DND-41 (cell line): ENCODE measurements around the gene ABCA8.

ENCODE experiments used
- ATAC-seq: fragments of 200-7000 bp; cut with Tn5 transposase; 3 replicates; pipeline ENCODE4 v1.9.1; 2021; ENCODE audit warnings: low read depth; ENCODE audit not compliant: insufficient read depth
- DNase-seq: peaks from one replicate; pipeline ENCODE4 v3.0.0-alpha.2; 2020
- H2AFZ ChIP-seq: 2 replicates; pipeline ENCODE4 v1.6.0; 2012; ENCODE audit warnings: low read depth, low read length
- H3K27ac ChIP-seq: 2 replicates; pipeline ENCODE4 v1.5.1; 2012; ENCODE audit warnings: low read length, inconsistent platforms
- H3K27me3 ChIP-seq: fragments of 200-600 bp; sonication (generic); 2 replicates; pipeline ENCODE4 v1.6.0; 2012; ENCODE audit warnings: low read length, mild to moderate bottlenecking, inconsistent platforms; ENCODE audit not compliant: insufficient read depth, poor library complexity
- H3K36me3 ChIP-seq: 2 replicates; pipeline ENCODE4 v1.5.1; 2012; ENCODE audit warnings: low read length, inconsistent platforms; ENCODE audit not compliant: insufficient read depth
- H3K4me1 ChIP-seq: 2 replicates; pipeline ENCODE4 v1.5.1; 2012; ENCODE audit warnings: mild to moderate bottlenecking, low read length; ENCODE audit not compliant: insufficient read depth
- H3K4me2 ChIP-seq: 2 replicates; pipeline ENCODE4 v1.6.0; 2012; ENCODE audit warnings: mild to moderate bottlenecking, moderate library complexity, low read length, inconsistent platforms; ENCODE audit not compliant: insufficient read depth
- H3K4me3 ChIP-seq, 2 experiments: fragments of 200-600 bp in 1 of 2; shearing (Covaris generic) in 1 of 2; 2 replicates each; pipeline ENCODE4 v1.5.1; 2012 to 2016; ENCODE audit warnings: inconsistent platforms in 2 of 2, low read length in 2 of 2, mild to moderate bottlenecking in 2 of 2, low read depth in 1 of 2, moderate library complexity in 1 of 2
- H3K79me2 ChIP-seq: 2 replicates; pipeline ENCODE4 v1.6.0; 2012; ENCODE audit warnings: low read length, inconsistent platforms; ENCODE audit not compliant: insufficient read depth
- H3K9ac ChIP-seq: 2 replicates; pipeline ENCODE4 v1.6.0; 2012; ENCODE audit warnings: low read depth, mild to moderate bottlenecking, inconsistent platforms, low read length, moderate library complexity
- H3K9me3 ChIP-seq: 2 replicates; pipeline ENCODE4 v1.5.1; 2012; ENCODE audit warnings: low read length, moderate library complexity, mild to moderate bottlenecking, inconsistent platforms; ENCODE audit not compliant: insufficient read depth, severe bottlenecking
- H4K20me1 ChIP-seq: 2 replicates; pipeline ENCODE4 v1.6.0; 2012; ENCODE audit warnings: low read length; ENCODE audit not compliant: insufficient read depth
- CTCF ChIP-seq: IDR thresholded peaks from 2 replicates; pipeline ENCODE4 v1.5.1; 2012; ENCODE audit warnings: borderline replicate concordance, low read length, moderate library complexity, mild to moderate bottlenecking; ENCODE audit not compliant: poor library complexity, severe bottlenecking; ENCODE audit errors: extremely low read depth
- EZH2 ChIP-seq: IDR thresholded peaks from 3 replicates; pipeline ENCODE4 v1.6.1; 2012; ENCODE audit warnings: borderline replicate concordance, low read depth, mild to moderate bottlenecking, moderate library complexity, low read length, inconsistent platforms; ENCODE audit not compliant: severe bottlenecking

Gene ABCA8

GRCh38 chr17:68821860-68822696 lies 133.1 kb downstream of the ABCA8 start:
- TF ChIP-seq EZH2 (no peak), CTCF (no peak)
- H3K27ac ChIP-seq, result no peak overlapping the region
- H3K9ac ChIP-seq, result no peak overlapping the region
- no peaks in the 10 kb centered on the region for H3K4me1 ChIP-seq
- no peaks in the 10 kb centered on the region for H3K27me3 ChIP-seq
- no peak for DNase-seq
- no peak overlapping the region for H3K4me2 ChIP-seq
- H3K79me2 ChIP-seq, result no peaks in the 10 kb centered on the region
- H3K36me3 ChIP-seq, result no peaks in the 10 kb centered on the region
- no peak for ATAC-seq
- no peaks in the 10 kb centered on the region for H4K20me1 ChIP-seq
- H3K9me3 ChIP-seq, result no peaks in the 10 kb centered on the region
- no peak overlapping the region for H2AFZ ChIP-seq
- no peak overlapping the region for H3K4me3 ChIP-seq

- Histone ChIP-seq H3K4me1 (no peaks in the 10 kb centered on the region), H3K36me3 (no peaks in the 10 kb centered on the region), H3K27me3 (no peaks in the 10 kb centered on the region), H3K4me3 (no peak overlapping the region), H3K9me3 (no peaks in the 10 kb centered on the region), H3K27ac (no peak overlapping the region), H4K20me1 (no peaks in the 10 kb centered on the region), H3K9ac (no peak overlapping the region), H3K4me2 (no peak overlapping the region), H3K79me2 (no peaks in the 10 kb centered on the region), H2AFZ (no peak overlapping the region)
- ATAC-seq, result no peak
- TF ChIP-seq CTCF (no peak), EZH2 (no peak)
- DNase-seq, result no peak
These were observed 134.2 kb downstream of the ABCA8 start for GRCh38 chr17:68820825-68821481.

GRCh38 chr17:68820476-68820824 lies 134.7 kb downstream of the ABCA8 start:
- Histone ChIP-seq H3K27me3 (no peaks in the 10 kb centered on the region), H3K4me2 (no peak overlapping the region), H2AFZ (no peak overlapping the region), H3K36me3 (no peaks in the 10 kb centered on the region), H3K9me3 (no peaks in the 10 kb centered on the region), H4K20me1 (no peaks in the 10 kb centered on the region), H3K9ac (no peak overlapping the region), H3K27ac (no peak overlapping the region), H3K4me1 (no peaks in the 10 kb centered on the region), H3K4me3 (no peak overlapping the region), H3K79me2 (no peaks in the 10 kb centered on the region)
- DNase-seq (no peak), ATAC-seq (no peak)
- TF ChIP-seq EZH2, result no peak

GRCh38 chr17:68819465-68819864 lies 135.7 kb downstream of the ABCA8 start:
- H3K4me1 ChIP-seq, result no peaks in the 10 kb centered on the region
- H3K4me2 ChIP-seq, result no peak overlapping the region
- H4K20me1 ChIP-seq, result no peaks in the 10 kb centered on the region
- H3K79me2 ChIP-seq, result no peaks in the 10 kb centered on the region
- no peak overlapping the region for H3K9ac ChIP-seq
- TF ChIP-seq EZH2 (no peak), CTCF (no peak)
- ATAC-seq (no peak), DNase-seq (no peak)
- H3K9me3 ChIP-seq, result no peaks in the 10 kb centered on the region
- H3K27ac ChIP-seq, result no peak overlapping the region
- H3K36me3 ChIP-seq, result no peaks in the 10 kb centered on the region
- no peak overlapping the region for H3K4me3 ChIP-seq
- H2AFZ ChIP-seq, result no peak overlapping the region
- H3K27me3 ChIP-seq, result no peaks in the 10 kb centered on the region
